DMS79 (cell line): Measurements from ENCODE around the gene RNF126.
"Not testable (repeated sequence)": the region's sequence is repeated elsewhere in the genome, so short reads cannot be mapped to it uniquely, and the experiment has no call there.

ENCODE experiments used
- DNase-seq: peaks from one replicate; lab custom pipeline; 2025; lab: John Stamatoyannopoulos, UW

RNF126 gene

DNA sequence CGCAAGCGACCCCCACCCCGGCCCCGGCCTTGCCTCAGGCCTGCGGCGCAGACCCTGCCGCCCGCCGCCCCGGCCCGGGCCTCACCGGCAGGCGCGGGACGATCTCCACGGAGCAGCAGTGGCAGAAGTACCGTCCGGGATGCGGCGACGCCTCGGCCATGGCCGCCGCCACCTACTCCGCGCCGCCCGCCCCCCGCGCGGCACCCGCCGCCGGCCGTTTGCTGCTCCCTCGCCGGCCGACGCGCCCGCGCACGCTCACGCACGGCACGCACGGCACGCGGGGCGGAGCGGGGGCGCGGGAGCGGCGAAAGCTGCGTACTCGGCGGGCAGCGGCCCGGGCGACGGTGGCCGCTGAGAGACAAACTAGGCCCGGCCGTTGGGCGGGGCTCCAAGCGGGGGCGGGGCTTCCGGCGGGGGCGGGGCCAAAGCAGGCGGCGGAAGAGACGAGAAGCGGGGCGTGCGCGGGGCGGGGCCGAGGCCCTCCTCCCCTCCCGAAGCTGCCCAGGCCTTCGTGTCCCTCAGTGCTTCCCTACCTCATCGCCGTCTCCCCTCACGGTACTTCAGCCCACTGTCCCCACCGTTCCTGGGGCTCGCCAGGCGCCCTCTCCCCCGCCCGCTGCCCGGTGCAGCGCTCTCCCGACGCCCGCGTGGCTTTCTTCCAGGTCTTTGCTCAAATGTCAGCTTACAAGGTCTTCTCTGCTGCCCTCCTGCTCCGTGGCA lies at the start of gene RNF126:
RNF126 (minus strand) TSS at position 253 of the 720 bp plus-strand sequence; CDS start at position 160, 93 bp downstream.
- DNase-seq, result peak; percentile 76

DNA sequence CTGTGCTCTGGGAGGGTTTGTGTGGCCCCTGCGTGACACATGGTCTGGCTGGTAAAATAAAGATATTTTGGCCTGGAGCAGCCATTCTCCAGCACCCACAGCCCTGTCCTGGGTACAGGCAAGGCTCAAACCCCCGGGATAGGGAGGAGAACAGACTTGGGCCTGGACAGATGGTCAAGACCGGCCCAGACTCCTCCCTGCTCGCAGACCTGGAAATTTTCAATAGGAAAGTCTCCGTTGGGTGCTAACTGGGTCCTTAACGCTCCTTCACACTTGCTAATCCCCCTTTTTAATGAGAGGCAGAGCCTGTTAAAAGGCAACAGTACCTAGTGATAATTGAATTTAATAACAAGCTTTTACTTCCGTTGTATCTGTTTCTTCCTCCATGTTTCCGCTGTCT lies 48.2 kb upstream of the RNF126 start:
- no peak for DNase-seq

- DNase-seq, result no peak
Observed at GRCh38 chr19:710767-711166, 47.8 kb upstream of the RNF126 start.

- no peak for DNase-seq
Observed at GRCh38 chr19:709965-710571, 47.1 kb upstream of the RNF126 start.

DNA sequence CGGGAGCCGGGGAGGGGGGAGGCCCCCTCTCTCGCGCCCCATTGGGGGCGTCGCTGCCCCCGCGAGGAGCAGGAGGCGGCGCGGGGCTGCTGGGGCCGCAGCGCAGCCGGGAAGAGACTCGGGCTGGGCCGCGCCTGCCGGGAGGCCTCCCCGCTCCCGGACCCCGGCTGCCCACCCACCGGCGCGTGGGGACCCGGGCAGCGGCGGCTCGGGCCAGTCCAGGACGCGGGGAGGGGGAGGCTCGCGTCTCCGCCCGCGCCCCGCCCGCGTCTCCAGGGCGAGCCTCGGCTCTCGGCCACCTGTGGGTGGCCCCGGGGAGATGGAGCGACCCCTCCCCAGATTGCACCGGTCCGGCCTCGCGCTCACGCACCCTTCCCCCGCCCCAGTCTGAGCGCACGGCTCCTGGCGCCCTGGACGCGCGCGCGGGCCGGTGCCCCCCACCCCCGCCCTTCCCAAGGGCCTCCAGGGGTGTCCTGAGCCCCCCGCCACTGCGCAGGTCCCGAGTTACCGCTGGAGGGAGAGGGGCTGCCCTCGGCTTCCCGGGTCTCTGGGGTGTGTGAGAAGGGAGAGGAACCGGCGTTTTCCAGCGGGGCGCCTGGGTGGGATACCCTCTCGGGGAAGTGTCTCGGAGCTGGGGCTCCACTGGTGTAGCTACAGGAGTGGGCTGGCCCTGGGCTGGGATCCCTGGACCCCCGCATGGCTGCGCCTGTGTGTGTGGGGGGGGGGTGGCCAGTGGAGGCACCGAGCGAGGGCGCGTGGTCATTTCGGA lies 46.4 kb upstream of the RNF126 start:
- no peak for DNase-seq

- peak; percentile 19 for DNase-seq
Observed at GRCh38 chr19:708154-709143, 45.4 kb upstream of the RNF126 start, which contains the start of gene PALM. PALM (plus strand) TSS chr19:708935; CDS start chr19:709147, 212 bp downstream.

DNA sequence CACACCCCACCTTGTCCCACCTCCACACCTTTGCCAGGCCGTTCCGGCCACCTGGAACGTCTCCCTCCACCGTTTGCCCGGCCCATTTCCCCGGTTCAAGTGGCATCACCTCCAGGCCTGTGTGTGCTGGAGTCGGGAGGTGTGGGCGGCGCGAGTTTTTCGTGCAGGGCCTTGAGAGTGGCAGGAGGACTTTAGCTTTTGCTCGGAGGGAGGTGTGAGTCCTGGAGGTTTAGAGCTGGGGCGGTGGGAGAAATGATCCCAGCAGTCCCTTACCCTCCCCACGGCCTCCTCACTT lies 41.4 kb upstream of the RNF126 start:
- no peak for DNase-seq

DNA sequence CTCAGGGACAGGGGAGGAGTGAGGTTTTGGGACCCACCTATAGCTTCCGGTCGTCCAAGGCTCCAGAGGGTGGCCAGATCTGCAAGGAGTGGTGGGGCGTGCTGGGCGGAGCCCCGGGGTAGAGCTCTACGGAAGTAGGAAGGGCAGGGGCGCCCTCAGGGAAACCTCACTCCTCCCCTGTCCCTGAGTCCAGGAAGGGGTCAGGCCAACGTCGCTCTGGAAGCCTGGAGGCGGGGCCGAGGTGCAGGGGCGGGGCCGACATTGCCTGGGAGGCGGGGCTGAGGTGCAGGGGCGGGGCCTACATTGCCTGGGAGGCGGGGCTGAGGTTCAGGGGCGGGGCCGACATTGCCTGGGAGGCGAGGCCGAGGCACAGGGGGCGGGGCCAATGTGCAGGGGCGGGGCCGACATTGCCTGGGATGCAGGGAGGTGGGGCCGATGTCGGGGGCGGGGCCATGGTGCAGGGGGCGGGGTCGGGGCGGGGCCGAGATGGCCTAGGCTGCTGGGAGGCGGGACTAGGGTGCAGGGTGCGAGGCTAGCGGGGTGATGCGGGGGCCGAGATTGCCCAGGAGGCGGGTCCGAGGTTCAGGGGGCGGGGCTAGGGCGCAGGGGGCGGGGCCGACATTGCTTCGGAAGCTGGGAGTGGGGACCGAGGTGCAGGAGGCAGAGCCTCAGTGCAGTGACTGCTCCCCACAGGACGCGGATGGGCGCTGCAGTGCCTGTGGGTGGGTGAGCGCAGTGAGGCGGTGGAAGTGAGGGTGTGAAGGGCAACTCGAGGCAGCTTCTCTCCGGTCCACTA lies 40.8 kb upstream of the RNF126 start:
- no peak for DNase-seq

- DNase-seq, result no peak
Observed at GRCh38 chr19:703329-703650, 40.3 kb upstream of the RNF126 start.

DNA sequence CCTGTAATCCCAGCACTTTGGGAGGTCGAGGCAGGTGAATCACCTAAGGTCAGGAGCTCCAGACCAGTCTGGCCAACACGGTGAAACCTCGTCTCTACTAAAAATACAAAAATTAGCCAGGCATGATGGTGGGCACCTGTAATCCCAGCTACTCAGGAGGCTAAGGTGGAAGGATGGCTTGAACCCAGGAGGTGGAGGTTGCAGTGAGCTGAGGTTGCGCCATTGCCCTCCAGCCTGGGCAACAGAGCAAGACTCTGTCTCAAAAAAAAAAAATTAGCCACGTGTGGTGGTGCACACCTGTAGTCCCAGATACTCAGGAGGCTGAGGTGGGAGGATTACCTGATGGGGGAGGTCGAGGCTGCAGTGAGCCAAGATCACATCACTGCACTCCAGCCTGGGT lies 39.8 kb upstream of the RNF126 start:
- not testable (repeated sequence) for DNase-seq

- not testable (repeated sequence) for DNase-seq
Observed at GRCh38 chr19:699885-700284, 36.9 kb upstream of the RNF126 start.

GRCh38 chr19:698529-698928 lies 35.5 kb upstream of the RNF126 start:
- not testable (repeated sequence) for DNase-seq

DNA sequence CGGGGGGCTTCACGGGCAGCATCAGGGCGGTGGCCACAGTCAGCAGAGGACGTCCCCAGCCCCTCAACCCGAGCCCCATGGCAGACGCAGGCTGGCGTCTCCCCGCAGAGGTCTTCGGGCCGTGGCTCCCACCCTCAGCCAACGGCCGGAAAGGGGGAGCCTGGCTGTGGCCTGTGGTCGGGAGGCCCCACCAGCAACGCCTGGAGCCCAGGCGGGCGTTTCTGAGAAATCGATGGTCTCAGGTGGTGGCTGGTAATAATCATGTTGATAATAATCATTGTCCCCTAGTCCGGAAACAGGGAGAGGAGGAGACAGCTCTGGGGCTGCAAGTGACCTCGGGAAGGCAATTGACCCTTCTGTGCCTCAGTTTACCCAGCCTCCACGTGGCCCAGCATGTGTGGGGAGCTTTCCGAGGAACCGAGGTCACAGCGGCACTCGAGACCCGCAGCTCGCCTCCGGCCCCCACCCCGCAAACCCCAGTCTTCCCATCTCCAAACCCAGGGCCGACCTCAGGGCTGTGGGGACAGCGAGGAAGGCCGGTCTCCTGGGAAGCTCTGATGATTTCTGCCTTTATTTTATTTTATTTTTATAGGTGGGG lies 32.4 kb upstream of the RNF126 start, which contains the start of gene PRSS57:
PRSS57 (minus strand) TSS at position 101 of the 598 bp plus-strand sequence; CDS start at position 79, 22 bp downstream.
- no peak for DNase-seq

DNA sequence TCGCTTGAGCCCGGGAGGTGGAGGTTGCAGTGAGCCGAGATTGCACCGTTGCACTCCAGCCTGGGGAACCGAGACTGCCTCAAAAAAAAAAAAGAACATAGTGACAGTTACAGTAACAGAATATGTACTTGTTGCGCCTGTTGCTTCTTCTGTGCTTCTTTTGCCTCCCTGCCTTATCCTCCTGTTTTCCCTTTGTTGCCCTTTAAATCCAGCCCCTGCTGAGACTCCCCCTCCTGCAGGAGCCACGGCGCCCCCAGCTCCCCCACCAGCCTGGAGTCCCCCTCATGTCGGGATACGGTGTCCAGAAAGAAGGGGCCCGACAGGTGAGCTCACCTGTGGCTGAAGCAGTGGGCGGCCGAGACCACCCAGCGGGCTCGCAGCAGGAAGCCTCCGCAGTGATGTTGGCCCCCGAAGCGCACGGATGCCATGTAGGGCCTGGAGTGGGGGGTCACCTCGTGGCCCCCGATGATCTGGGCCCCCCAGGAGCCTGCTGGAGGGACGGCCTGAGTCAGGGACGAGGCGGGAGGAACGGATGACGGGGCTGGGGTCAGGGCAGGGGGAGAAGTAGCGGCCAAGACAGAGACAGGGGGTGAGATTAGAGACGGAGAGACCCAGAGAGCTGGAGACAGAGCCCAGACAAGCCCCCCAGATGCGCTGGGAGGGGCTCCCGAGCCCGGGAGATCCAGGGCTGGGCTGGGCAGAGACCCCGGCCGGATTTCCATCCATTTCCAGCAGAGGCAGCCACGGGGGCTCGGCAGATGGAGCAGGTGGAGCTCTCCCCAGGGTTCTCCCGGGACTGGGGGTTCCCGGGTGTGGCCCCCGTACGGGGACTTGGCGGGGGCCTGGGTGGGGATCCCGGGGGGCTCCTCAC lies 31.7 kb upstream of the RNF126 start:
- no peak for DNase-seq

- no peak for DNase-seq
Observed at GRCh38 chr19:690203-690602, 27.2 kb upstream of the RNF126 start.

- no peak for DNase-seq
Observed at GRCh38 chr19:688992-689391, 26.0 kb upstream of the RNF126 start.

GRCh38 chr19:688214-688613 lies 25.2 kb upstream of the RNF126 start:
- DNase-seq, result no peak

- no peak for DNase-seq
Observed at GRCh38 chr19:687569-688166, 24.7 kb upstream of the RNF126 start.

DNA sequence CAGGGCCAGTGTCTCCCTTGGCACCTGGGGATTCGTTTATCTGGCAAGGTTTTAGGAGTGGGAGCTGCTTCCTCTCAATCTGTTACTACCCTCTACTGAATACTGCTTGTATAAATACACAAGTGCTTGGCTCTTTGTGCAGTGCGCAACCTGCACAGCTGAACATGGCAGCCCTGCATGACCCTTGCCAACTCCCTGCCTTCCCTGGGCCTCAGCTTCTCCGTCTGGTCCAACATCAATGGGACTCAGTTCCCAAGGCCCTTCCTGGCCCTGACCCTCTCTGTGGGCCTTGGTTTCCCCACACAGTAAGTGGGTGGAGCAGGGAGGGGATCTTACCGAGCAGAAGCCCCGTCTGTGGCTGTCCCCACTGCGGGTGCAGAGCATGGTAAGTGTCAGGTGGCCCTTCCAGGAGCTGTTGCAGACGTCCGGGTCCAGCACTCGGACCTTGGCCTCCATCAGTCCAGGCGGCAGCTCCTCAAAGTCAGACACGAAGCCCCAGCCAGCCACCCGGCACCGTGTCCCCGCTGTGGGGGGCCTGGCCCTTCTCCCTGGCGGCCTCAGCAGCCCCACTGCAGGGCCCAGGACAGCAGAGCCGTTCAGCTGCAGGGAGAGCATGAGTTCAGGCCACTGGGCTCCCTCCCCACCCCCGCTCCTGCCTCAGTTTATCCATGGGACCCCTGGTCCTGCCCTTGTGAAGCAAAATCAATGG lies 23.7 kb upstream of the RNF126 start:
- no peak for DNase-seq
